HG03095 (cell line): ENCODE results near the gene SMIM5.
"Not testable (repeated sequence)": the region's sequence is repeated elsewhere in the genome, so short reads cannot be mapped to it uniquely, and the experiment has no call there.

Experiments
- ATAC-seq: cut with Tn5 transposase; IDR thresholded peaks from one replicate; pipeline ENCODE4 v1.9.1; 2021; ENCODE audit warnings: moderate library complexity; ENCODE audit not compliant: unreplicated experiment

Gene SMIM5

GRCh38 chr17:75632863-75633485 is at the start of gene SMIM5:
Gene SMIM5 (plus strand): TSS chr17:75633434. CDS start chr17:75640202, 6,768 bp downstream.
- ATAC-seq = no peak

- no peak for ATAC-seq
These were observed 48.4 kb upstream of the SMIM5 start for GRCh38 chr17:75584849-75585175.

- no peak for ATAC-seq
These were observed 45.3 kb upstream of the SMIM5 start, which contains the start of gene MYO15B for GRCh38 chr17:75587675-75588595. Gene MYO15B (plus strand): TSS chr17:75587800. CDS start chr17:75588058, 258 bp downstream.

- peak; percentile 20 for ATAC-seq
These were observed 44.6 kb upstream of the SMIM5 start for GRCh38 chr17:75588596-75589011.

GRCh38 chr17:75589012-75589918 is 44.0 kb upstream of the SMIM5 start:
- peak; percentile 78 for ATAC-seq

GRCh38 chr17:75589919-75590303 is 43.3 kb upstream of the SMIM5 start:
- no peak for ATAC-seq

GRCh38 chr17:75590314-75590761 is 42.9 kb upstream of the SMIM5 start:
- no peak for ATAC-seq

GRCh38 chr17:75590849-75591721 is 42.1 kb upstream of the SMIM5 start:
- ATAC-seq = no peak

- no peak for ATAC-seq
These were observed 41.4 kb upstream of the SMIM5 start for GRCh38 chr17:75591722-75592302.

GRCh38 chr17:75592348-75593020 is 40.8 kb upstream of the SMIM5 start:
- ATAC-seq = no peak

GRCh38 chr17:75593430-75593829 is 39.8 kb upstream of the SMIM5 start:
- ATAC-seq = not testable (repeated sequence)

- ATAC-seq = no peak
These were observed 38.5 kb upstream of the SMIM5 start for GRCh38 chr17:75594499-75595283.

- no peak for ATAC-seq
These were observed 37.8 kb upstream of the SMIM5 start for GRCh38 chr17:75595284-75595919.

GRCh38 chr17:75595920-75596313 is 37.3 kb upstream of the SMIM5 start:
- no peak for ATAC-seq

- no peak for ATAC-seq
These were observed 36.7 kb upstream of the SMIM5 start for GRCh38 chr17:75596320-75597087.

- no peak for ATAC-seq
These were observed 31.9 kb upstream of the SMIM5 start for GRCh38 chr17:75601057-75601987.
